H9 (cell line): ENCODE data around the gene SMARCA2. TPM values are rescaled to one million over a fixed set of nuclear protein-coding genes. Genes with fewer than 3 reads are reported as not detected.

ENCODE experiments used
- DNase-seq: peaks from one replicate; pipeline ENCODE4 v3.0.0-alpha.2; 2017
- H2AFZ ChIP-seq: one replicate; pipeline ENCODE4 v1.6.1; 2013; ENCODE audit warnings: mild to moderate bottlenecking, low read length, control low read depth, moderate library complexity
- H2AK5ac ChIP-seq: 2 replicates; pipeline ENCODE4 v1.6.1; 2013; ENCODE audit warnings: low read length, control low read depth, mixed read lengths; ENCODE audit not compliant: insufficient read length
- H2BK120ac ChIP-seq: one replicate; pipeline ENCODE4 v1.6.1; 2013; ENCODE audit warnings: low read depth, mild to moderate bottlenecking, low read length, control low read depth, inconsistent platforms; ENCODE audit not compliant: poor library complexity, severe bottlenecking
- H2BK12ac ChIP-seq: 2 replicates; pipeline ENCODE4 v1.6.1; 2013; ENCODE audit warnings: low read length, control low read depth, mixed read lengths, low read depth; ENCODE audit not compliant: insufficient read length
- H2BK15ac ChIP-seq: 2 replicates; pipeline ENCODE4 v1.6.1; 2013; ENCODE audit warnings: low read depth, low read length, control low read depth
- H2BK20ac ChIP-seq: one replicate; pipeline ENCODE4 v1.6.1; 2013; ENCODE audit warnings: low read depth, mild to moderate bottlenecking, low read length, control low read depth, inconsistent platforms; ENCODE audit not compliant: poor library complexity, severe bottlenecking
- H2BK5ac ChIP-seq: 2 replicates; pipeline ENCODE4 v1.6.1; 2013; ENCODE audit warnings: low read length, control low read depth, mixed read lengths; ENCODE audit not compliant: insufficient read length
- H3K14ac ChIP-seq: 2 replicates; pipeline ENCODE4 v1.6.1; 2013; ENCODE audit warnings: low read length, control low read depth; ENCODE audit not compliant: insufficient read depth
- H3K18ac ChIP-seq: 2 replicates; pipeline ENCODE4 v1.6.1; 2013; ENCODE audit warnings: low read depth, mild to moderate bottlenecking, mixed read lengths, low read length, control low read depth; ENCODE audit not compliant: insufficient read length
- H3K23ac ChIP-seq: 2 replicates; pipeline ENCODE4 v1.6.1; 2013; ENCODE audit warnings: low read length, control low read depth, mixed read lengths, low read depth; ENCODE audit not compliant: insufficient read length
- H3K23me2 ChIP-seq: 2 replicates; pipeline ENCODE4 v1.6.1; 2013; ENCODE audit warnings: low read depth, mild to moderate bottlenecking, mixed read lengths, low read length, control low read depth; ENCODE audit not compliant: insufficient read length, poor library complexity, severe bottlenecking
- H3K27ac ChIP-seq: 2 replicates; pipeline ENCODE4 v1.5.1; 2013; ENCODE audit warnings: low read length, control low read depth, mixed read lengths, low read depth; ENCODE audit not compliant: insufficient read length
- H3K27me3 ChIP-seq: 2 replicates; pipeline ENCODE4 v1.6.1; 2013; ENCODE audit warnings: low read length, control low read depth, inconsistent platforms; ENCODE audit not compliant: insufficient read depth
- H3K4ac ChIP-seq: 2 replicates; pipeline ENCODE4 v1.6.1; 2013; ENCODE audit warnings: low read depth, mild to moderate bottlenecking, control low read depth, inconsistent platforms, low read length, moderate library complexity
- H3K4me1 ChIP-seq: 2 replicates; pipeline ENCODE4 v1.6.1; 2013; ENCODE audit warnings: low read length, control low read depth, inconsistent platforms; ENCODE audit not compliant: insufficient read depth
- H3K4me2 ChIP-seq: 2 replicates; pipeline ENCODE4 v1.6.1; 2013; ENCODE audit warnings: low read length, control low read depth, mixed read lengths; ENCODE audit not compliant: insufficient read length, insufficient read depth
- H3K56ac ChIP-seq: 2 replicates; pipeline ENCODE4 v1.6.1; 2013; ENCODE audit warnings: low read depth, mild to moderate bottlenecking, mixed read lengths, low read length, control low read depth; ENCODE audit not compliant: insufficient read length
- H3K79me1 ChIP-seq: 2 replicates; pipeline ENCODE4 v1.6.1; 2013; ENCODE audit warnings: low read depth, mild to moderate bottlenecking, moderate library complexity, low read length, control low read depth, inconsistent platforms; ENCODE audit not compliant: insufficient read depth, poor library complexity, severe bottlenecking
- H3K79me2 ChIP-seq: 2 replicates; pipeline ENCODE4 v1.6.1; 2013; ENCODE audit warnings: low read length, control low read depth, inconsistent platforms; ENCODE audit not compliant: insufficient read depth
- H3K9ac ChIP-seq: 2 replicates; pipeline ENCODE4 v1.6.1; 2013; ENCODE audit warnings: low read length, control low read depth, mixed read lengths; ENCODE audit not compliant: insufficient read length; ENCODE audit errors: extremely low read depth
- H3K9me3 ChIP-seq: one replicate; pipeline ENCODE4 v1.6.1; 2013; ENCODE audit warnings: low read depth, low read length, inconsistent platforms; ENCODE audit not compliant: control insufficient read depth
- H3T11ph ChIP-seq: one replicate; pipeline ENCODE4 v1.6.1; 2013; ENCODE audit warnings: mild to moderate bottlenecking, low read length, control low read depth, inconsistent platforms
- H4K20me1 ChIP-seq: one replicate; pipeline ENCODE4 v1.6.1; 2013; ENCODE audit not compliant: control insufficient read depth, insufficient read length, insufficient read depth
- H4K5ac ChIP-seq: 2 replicates; pipeline ENCODE4 v1.6.1; 2013; ENCODE audit warnings: low read depth, mild to moderate bottlenecking, mixed read lengths, low read length, control low read depth; ENCODE audit not compliant: insufficient read length
- H4K8ac ChIP-seq: replicated peaks from 2 replicates; pipeline ENCODE4 v1.6.1; 2013; ENCODE audit warnings: low read length, control low read depth, mixed read lengths, low read depth; ENCODE audit not compliant: insufficient read length
- H4K91ac ChIP-seq: 2 replicates; pipeline ENCODE4 v1.6.1; 2013; ENCODE audit warnings: low read depth, mild to moderate bottlenecking, moderate library complexity, mixed read lengths, low read length, control low read depth; ENCODE audit not compliant: insufficient read length
- H3K27ac Mint-ChIP-seq, 3 experiments: 2 replicates in 2 of 3; 3 replicates in 1 of 3; pipeline ENCODE4 v1.8.0; 2020 to 2021; ENCODE audit warnings: mixed read lengths in 3 of 3, mild to moderate bottlenecking in 1 of 3, moderate library complexity in 1 of 3
- H3K27me3 Mint-ChIP-seq: 2 replicates; pipeline ENCODE4 v1.8.0; 2021; ENCODE audit warnings: low read depth, mild to moderate bottlenecking, moderate library complexity, mixed read lengths
- H3K36me3 Mint-ChIP-seq, 3 experiments: 2 replicates in 2 of 3; 3 replicates in 1 of 3; pipeline ENCODE4 v1.8.0; 2020 to 2021; ENCODE audit warnings: low read depth in 3 of 3, mixed read lengths in 3 of 3; ENCODE audit not compliant: insufficient read depth in 1 of 3
- H3K4me1 Mint-ChIP-seq, 2 experiments: 2 replicates each; pipeline ENCODE4 v1.8.0; 2020; ENCODE audit warnings: mixed read lengths in 2 of 2
- H3K4me3 Mint-ChIP-seq, 2 experiments: 2 replicates in 1 of 2; 3 replicates in 1 of 2; pipeline ENCODE4 v1.8.0; 2020 to 2021; ENCODE audit warnings: mild to moderate bottlenecking in 2 of 2, mixed read lengths in 2 of 2, moderate library complexity in 1 of 2
- H3K9me3 Mint-ChIP-seq, 2 experiments: 2 replicates in 1 of 2; 3 replicates in 1 of 2; pipeline ENCODE4 v1.8.0; 2020; ENCODE audit warnings: mild to moderate bottlenecking in 2 of 2, mixed read lengths in 2 of 2, moderate library complexity in 1 of 2
- WGBS: extraction: QIAGEN DNeasy Blood & Tissue Kit; methylation state at CpG from one replicate; pipeline ENCODE4 v1.1.7; 2013; ENCODE audit warnings: missing lambda C conversion rate, low lambda C conversion rate, mixed read lengths; ENCODE audit not compliant: insufficient read length; ENCODE audit errors: extremely low coverage; 5-methylcytosine and 5-hydroxymethylcytosine counted together
- total RNA-seq: library from RNA; stranded (reverse); gene quantifications from 2 replicates; pipeline ENCODE4 v1.2.1, GENCODE V29; 2021
- TF ChIP-seq, protein P1 (sequence below): fragments of 200-600 bp; sonication (generic); conservative IDR thresholded peaks from 3 replicates; pipeline ENCODE4 v1.8.0; 2021; ENCODE audit warnings: antibody characterized with exemption, mild to moderate bottlenecking

The SMARCA2 gene
- total RNA-seq, 1 experiment from 2014 or later: 15.3 TPM

DNA sequence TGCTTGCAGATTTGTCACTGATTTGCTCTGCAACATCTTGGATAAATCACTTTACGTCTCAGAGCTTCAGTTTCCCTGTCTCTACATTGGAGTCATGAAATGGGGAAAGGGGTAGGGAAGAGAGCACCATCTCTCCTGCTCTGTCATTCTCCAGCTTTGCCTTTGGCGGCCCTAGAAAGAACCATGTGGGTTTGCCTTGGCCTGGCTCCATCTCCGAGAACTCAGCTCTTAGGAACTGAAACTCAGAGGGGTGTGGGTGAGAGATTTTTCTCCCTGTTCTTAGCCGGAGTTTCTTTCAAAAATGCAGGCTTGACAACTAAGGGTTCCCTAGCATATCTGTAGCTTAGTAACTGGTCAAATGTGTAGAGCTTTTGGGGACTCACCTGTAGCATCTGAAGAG, 123.5 kb downstream of the SMARCA2 start:
- Mint-ChIP-seq H3K4me1 (peaks cover 14 to 17% of the 10 kb centered on the region in 2 experiments), H3K36me3 (peaks cover 0 to 3% (median 0%) of the 10 kb centered on the region in 3 experiments; a peak in 1 of 7 replicates), H3K27ac (peak overlapping the region in 1 of 3 experiments; percentile 50; a peak in 2 of 7 replicates), H3K4me3 (no peak overlapping the region), H3K9me3 (no peaks in the 10 kb centered on the region; a peak in 1 of 5 replicates), H3K27me3 (no peaks in the 10 kb centered on the region)
- Histone ChIP-seq H4K20me1 (no peaks in the 10 kb centered on the region), H3K4me1 (no peaks in the 10 kb centered on the region; the same call in 1 of the 2 replicates), H3K4me2 (no peak overlapping the region), H3T11ph (no peak overlapping the region), H3K9ac (no peak overlapping the region), H4K8ac (no peak overlapping the region), H3K27ac (no peak overlapping the region), H3K27me3 (no peaks in the 10 kb centered on the region), H3K4ac (no peak overlapping the region), H3K9me3 (no peaks in the 10 kb centered on the region), H4K91ac (no peak overlapping the region), H4K5ac (no peak overlapping the region), H2BK12ac (no peak overlapping the region), H2AK5ac (no peak overlapping the region), H3K56ac (no peak overlapping the region), H2BK120ac (no peak overlapping the region), H3K14ac (no peak overlapping the region), H3K79me2 (no peaks in the 10 kb centered on the region), H2BK20ac (no peak overlapping the region), H2AFZ (no peak overlapping the region), H2BK15ac (no peak overlapping the region), H3K23me2 (no peaks in the 10 kb centered on the region), H3K23ac (no peak overlapping the region), H3K18ac (no peak overlapping the region), H3K79me1 (no peaks in the 10 kb centered on the region), H2BK5ac (no peak overlapping the region)
- TF ChIP-seq, protein P1, sequence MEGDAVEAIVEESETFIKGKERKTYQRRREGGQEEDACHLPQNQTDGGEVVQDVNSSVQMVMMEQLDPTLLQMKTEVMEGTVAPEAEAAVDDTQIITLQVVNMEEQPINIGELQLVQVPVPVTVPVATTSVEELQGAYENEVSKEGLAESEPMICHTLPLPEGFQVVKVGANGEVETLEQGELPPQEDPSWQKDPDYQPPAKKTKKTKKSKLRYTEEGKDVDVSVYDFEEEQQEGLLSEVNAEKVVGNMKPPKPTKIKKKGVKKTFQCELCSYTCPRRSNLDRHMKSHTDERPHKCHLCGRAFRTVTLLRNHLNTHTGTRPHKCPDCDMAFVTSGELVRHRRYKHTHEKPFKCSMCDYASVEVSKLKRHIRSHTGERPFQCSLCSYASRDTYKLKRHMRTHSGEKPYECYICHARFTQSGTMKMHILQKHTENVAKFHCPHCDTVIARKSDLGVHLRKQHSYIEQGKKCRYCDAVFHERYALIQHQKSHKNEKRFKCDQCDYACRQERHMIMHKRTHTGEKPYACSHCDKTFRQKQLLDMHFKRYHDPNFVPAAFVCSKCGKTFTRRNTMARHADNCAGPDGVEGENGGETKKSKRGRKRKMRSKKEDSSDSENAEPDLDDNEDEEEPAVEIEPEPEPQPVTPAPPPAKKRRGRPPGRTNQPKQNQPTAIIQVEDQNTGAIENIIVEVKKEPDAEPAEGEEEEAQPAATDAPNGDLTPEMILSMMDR: no peak
- no peak for DNase-seq
- no CpG with 5 or more reads among the region's 4 CpGs for WGBS
